Testis (tissue), 3 donors: ENCODE measurements around the gene TRIP6. TPM values are rescaled to one million over a fixed set of nuclear protein-coding genes. Genes with fewer than 3 reads are reported as not detected.
"Not testable (repeated sequence)": the region's sequence is repeated elsewhere in the genome, so short reads cannot be mapped to it uniquely, and the experiment has no call there.

Experiments
- DNase-seq: peaks from one replicate; pipeline ENCODE4 v3.0.0-alpha.2; 2019
- H3K27ac ChIP-seq, 2 donors: fragments of 200-600 bp; sonication (generic); one replicate each; pipeline ENCODE4 v1.5.1; 2019
- H3K27me3 ChIP-seq: fragments of 200-600 bp; sonication (generic); one replicate; pipeline ENCODE4 v1.5.1; 2019
- H3K36me3 ChIP-seq: fragments of 200-600 bp; sonication (generic); one replicate; pipeline ENCODE4 v1.5.1; 2017; ENCODE audit warnings: low read depth; ENCODE audit errors: missing control alignments
- H3K4me1 ChIP-seq: fragments of 200-600 bp; sonication (generic); one replicate; pipeline ENCODE4 v1.5.1; 2019
- H3K4me3 ChIP-seq, 2 donors: fragments of 200-600 bp; sonication (generic); one replicate each; pipeline ENCODE4 v1.5.1; 2017 to 2019
- H3K9me3 ChIP-seq: fragments of 200-600 bp; sonication (generic); one replicate; pipeline ENCODE4 v1.5.1; 2017
- CTCF ChIP-seq, 3 experiments: fragments of 450-650 bp in 2 of 3; fragments of 200-600 bp in 1 of 3; sonication (generic) in 1 of 3; IDR thresholded peaks; one replicate each; pipeline ENCODE4 v1.5.1; 2016 to 2019; ENCODE audit warnings: antibody characterized with exemption in 3 of 3, mild to moderate bottlenecking in 2 of 3, moderate library complexity in 1 of 3
- POLR2A ChIP-seq: fragments of 450-650 bp; IDR thresholded peaks from one replicate; pipeline ENCODE4 v1.6.1; 2017; ENCODE audit warnings: antibody characterized with exemption, mild to moderate bottlenecking, moderate library complexity
- WGBS, 2 donors: methylation state at CpG; one replicate each; pipeline ENCODE4 v1.1.5; 2018; 5-methylcytosine and 5-hydroxymethylcytosine counted together
- intact Hi-C: fragments of 100-400 bp; cut with DNase I; formaldehyde crosslinking; loops from one replicate; pipeline ENCODE4 v1.15.1; 2023; ENCODE audit warnings: low total_unique reads
- polyA plus RNA-seq: library from polyadenylated mRNA; stranded (reverse); fragments of 350-450 nt; fragmentation: Illumina TruSeq; extraction: RNeasy Lipid Tissue Mini Kit (QIAGEN cat#74804); gene quantifications from one replicate; pipeline ENCODE4 v1.2.3, GENCODE V29; 2014; ENCODE audit warnings: low read depth, low replicate concordance; ENCODE audit not compliant: insufficient read depth
- total RNA-seq, 2 donors: library from RNA; depleted of rRNA; stranded (reverse); fragments of >200 nt; gene quantifications; one replicate each; pipeline ENCODE4 v1.2.3, GENCODE V29; 2016

The TRIP6 gene
- total and polyA plus RNA-seq, 3 donors from 2014 or later, result 46.8 to 99.6 (median 49.8) TPM

- H3K9me3 ChIP-seq, result no peaks in the 10 kb centered on the region
- no peak overlapping the region for H3K27ac ChIP-seq
- no peaks in the 10 kb centered on the region for H3K4me1 ChIP-seq
- no peaks in the 10 kb centered on the region for H3K36me3 ChIP-seq
- no peak for TF ChIP-seq POLR2A
- no peak for TF ChIP-seq CTCF (IDR thresholded peaks at IDR 0.05)
- intact Hi-C loops, result no loop called here
- no peak overlapping the region for H3K4me3 ChIP-seq
- H3K27me3 ChIP-seq, result no peaks in the 10 kb centered on the region
- 83% methylated on average over 5 of the region's 5 CpGs for WGBS, 2 donors
- no peak for DNase-seq
Measured at GRCh38 chr7:100901921-100902332, 34.7 kb downstream of the TRIP6 start.

GRCh38 chr7:100902638-100903037 is 35.5 kb downstream of the TRIP6 start:
- intact Hi-C loops, result no loop called here
- TF ChIP-seq POLR2A, result no peak
- no peak for TF ChIP-seq CTCF (IDR thresholded peaks at IDR 0.05)
- no peaks in the 10 kb centered on the region for H3K9me3 ChIP-seq
- H3K36me3 ChIP-seq, result no peaks in the 10 kb centered on the region
- 83 to 91% methylated on average over 7 of the region's 7 CpGs for WGBS, 2 donors
- H3K27ac ChIP-seq, result no peak overlapping the region
- H3K27me3 ChIP-seq, result no peaks in the 10 kb centered on the region
- H3K4me1 ChIP-seq, result no peaks in the 10 kb centered on the region
- no peak for DNase-seq
- H3K4me3 ChIP-seq, result no peak overlapping the region

GRCh38 chr7:100908512-100908911 is 41.3 kb downstream of the TRIP6 start:
- TF ChIP-seq POLR2A, result no peak
- no peak for TF ChIP-seq CTCF (IDR thresholded peaks at IDR 0.05)
- Histone ChIP-seq H3K4me3 (no peak overlapping the region), H3K27me3 (no peaks in the 10 kb centered on the region), H3K36me3 (no peaks in the 10 kb centered on the region), H3K9me3 (no peaks in the 10 kb centered on the region), H3K27ac (no peak overlapping the region), H3K4me1 (no peaks in the 10 kb centered on the region)
- no peak for DNase-seq
- intact Hi-C loops, result no loop called here
- WGBS, 2 donors, result 94 to 96% methylated on average over 5 of the region's 5 CpGs

GRCh38 chr7:100910443-100910842 is 43.3 kb downstream of the TRIP6 start:
- H3K4me3 ChIP-seq, H3K36me3 ChIP-seq, H3K27me3 ChIP-seq, H3K4me1 ChIP-seq, H3K9me3 ChIP-seq, H3K27ac ChIP-seq, DNase-seq: not testable (repeated sequence)
- 87 to 90% methylated on average over 7 of the region's 7 CpGs for WGBS, 2 donors
- intact Hi-C loops, result loop anchor here (5.0 kb wide), 1 partner anchor 147 kb away; no protein-coding TSS in a partner anchor

GRCh38 chr7:100911484-100911883 is 44.3 kb downstream of the TRIP6 start:
- no peaks in the 10 kb centered on the region for H3K27me3 ChIP-seq
- WGBS, 2 donors, result 90 to 91% methylated on average over 3 of the region's 3 CpGs
- no peak for TF ChIP-seq POLR2A
- no peak for TF ChIP-seq CTCF (IDR thresholded peaks at IDR 0.05)

More at GRCh38 chr7:100911484-100911883, 44.3 kb downstream of the TRIP6 start:
- no peaks in the 10 kb centered on the region for H3K4me1 ChIP-seq
- H3K9me3 ChIP-seq, result no peaks in the 10 kb centered on the region
- intact Hi-C loops, result loop anchor here (5.0 kb wide), 1 partner anchor 146 kb away; no protein-coding TSS in a partner anchor
- H3K36me3 ChIP-seq, result no peaks in the 10 kb centered on the region
- DNase-seq, result no peak
- H3K27ac ChIP-seq, result no peak overlapping the region
- H3K4me3 ChIP-seq, result no peak overlapping the region
